ENCODE measurements around the gene PABPC3. TPM values are rescaled to one million over a fixed set of nuclear protein-coding genes. Genes with fewer than 3 reads are reported as not detected.

Gene PABPC3
- total RNA-seq, 2 experiments from 2014 or later = 0.20 to 0.66 TPM

DNA sequence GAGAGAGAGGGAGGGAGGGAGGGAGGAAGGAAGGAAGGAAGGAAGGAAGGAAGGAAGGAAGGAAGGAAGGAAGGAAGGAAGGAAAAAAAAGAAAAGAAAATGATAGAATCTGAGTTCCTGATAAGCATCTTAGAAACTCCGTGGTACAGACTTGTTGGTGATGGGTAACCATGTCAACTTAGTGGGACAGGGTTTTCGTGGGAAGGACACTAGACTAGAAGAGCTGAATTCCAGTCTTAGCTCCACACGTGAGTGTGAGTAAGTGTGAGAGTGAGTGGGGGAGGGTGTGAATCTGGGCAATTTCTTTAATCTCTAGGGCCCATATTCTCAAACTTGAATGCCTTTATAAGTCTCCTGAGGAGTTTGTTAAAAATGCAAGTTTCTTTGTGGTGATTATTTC, 35.0 kb downstream of the PABPC3 start:
- ATAC-seq (ENCODE audit: poor library complexity) (no peak), DNase-seq (no peak)
- no peaks in the 10 kb centered on the region for H3K4me1 Mint-ChIP-seq (ENCODE audit: low read depth)
- H3K27me3 ChIP-seq (ENCODE audit: control insufficient read depth in 1 of 2, insufficient read depth in 2 of 2, low read length in 2 of 2) = peaks cover 4 to 11% of the 10 kb centered on the region in 2 experiments
- intact Hi-C loops (cut with DNase I, micrococcal nuclease) = no loop called here
- peaks cover 4% of the 10 kb centered on the region for H3K9me3 Mint-ChIP-seq
- H3K36me3 ChIP-seq (ENCODE audit: insufficient read depth, low read length) = no peaks in the 10 kb centered on the region
- ChIA-PET POLR2A (no interaction called here), CTCF (no interaction called here)
- no peaks in the 10 kb centered on the region for H3K36me3 Mint-ChIP-seq (ENCODE audit: low read depth)
- TF ChIP-seq, protein P1, sequence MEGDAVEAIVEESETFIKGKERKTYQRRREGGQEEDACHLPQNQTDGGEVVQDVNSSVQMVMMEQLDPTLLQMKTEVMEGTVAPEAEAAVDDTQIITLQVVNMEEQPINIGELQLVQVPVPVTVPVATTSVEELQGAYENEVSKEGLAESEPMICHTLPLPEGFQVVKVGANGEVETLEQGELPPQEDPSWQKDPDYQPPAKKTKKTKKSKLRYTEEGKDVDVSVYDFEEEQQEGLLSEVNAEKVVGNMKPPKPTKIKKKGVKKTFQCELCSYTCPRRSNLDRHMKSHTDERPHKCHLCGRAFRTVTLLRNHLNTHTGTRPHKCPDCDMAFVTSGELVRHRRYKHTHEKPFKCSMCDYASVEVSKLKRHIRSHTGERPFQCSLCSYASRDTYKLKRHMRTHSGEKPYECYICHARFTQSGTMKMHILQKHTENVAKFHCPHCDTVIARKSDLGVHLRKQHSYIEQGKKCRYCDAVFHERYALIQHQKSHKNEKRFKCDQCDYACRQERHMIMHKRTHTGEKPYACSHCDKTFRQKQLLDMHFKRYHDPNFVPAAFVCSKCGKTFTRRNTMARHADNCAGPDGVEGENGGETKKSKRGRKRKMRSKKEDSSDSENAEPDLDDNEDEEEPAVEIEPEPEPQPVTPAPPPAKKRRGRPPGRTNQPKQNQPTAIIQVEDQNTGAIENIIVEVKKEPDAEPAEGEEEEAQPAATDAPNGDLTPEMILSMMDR (IDR thresholded peaks at IDR 0.05) = no peak
- H3K9me3 ChIP-seq (ENCODE audit: control insufficient read depth in 1 of 2, insufficient read depth in 1 of 2, low read length in 2 of 2) = peaks cover 3 to 4% of the 10 kb centered on the region in 2 experiments
- no peak overlapping the region for H3K4me3 ChIP-seq (ENCODE audit: low read length)
- H3K27me3 Mint-ChIP-seq = peaks cover 71% of the 10 kb centered on the region
- H3K27ac Mint-ChIP-seq = no peak overlapping the region
- H3K4me1 ChIP-seq (ENCODE audit: insufficient read depth, low read length) = no peaks in the 10 kb centered on the region
- H3K4me3 Mint-ChIP-seq = no peak overlapping the region
- no peak overlapping the region for H3K27ac ChIP-seq (ENCODE audit: low read depth in 1 of 2, low read length in 2 of 2)

DNA sequence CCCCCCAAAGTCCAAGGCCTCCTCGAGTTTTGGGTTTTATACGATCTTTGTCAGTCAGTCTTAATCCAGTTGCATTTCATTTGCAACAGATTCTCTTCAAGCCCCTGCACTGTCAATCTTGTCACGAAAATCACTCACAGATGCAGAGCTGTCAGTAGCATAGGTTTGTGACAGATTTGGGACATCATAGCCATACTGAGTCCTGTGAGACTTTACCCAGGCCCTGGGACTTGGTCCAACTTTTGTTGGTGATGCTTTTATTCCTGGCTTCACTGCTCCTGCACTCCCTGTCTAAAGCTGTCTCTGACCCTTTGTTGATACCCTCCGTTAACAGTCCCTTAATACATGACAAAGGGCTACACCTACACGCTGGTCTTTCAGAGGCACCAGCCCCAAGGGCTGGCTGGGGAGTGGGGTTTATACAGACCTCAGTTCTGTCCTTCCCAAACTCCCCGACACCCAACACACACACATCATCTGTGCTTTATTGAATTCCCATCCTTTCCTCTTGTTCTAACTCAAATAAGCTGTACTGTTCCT, 36.0 kb downstream of the PABPC3 start:
- Mint-ChIP-seq H3K4me1 (ENCODE audit: low read depth) (no peaks in the 10 kb centered on the region), H3K4me3 (no peak overlapping the region), H3K9me3 (peaks cover 4% of the 10 kb centered on the region), H3K36me3 (ENCODE audit: low read depth) (no peaks in the 10 kb centered on the region), H3K27me3 (peaks cover 67% of the 10 kb centered on the region), H3K27ac (no peak overlapping the region)
- no peak overlapping the region for H3K4me3 ChIP-seq (ENCODE audit: low read length)
- intact Hi-C loops (cut with DNase I, micrococcal nuclease) = no loop called here
- ChIA-PET CTCF (no interaction called here), POLR2A (no interaction called here)
- H3K27me3 ChIP-seq (ENCODE audit: control insufficient read depth in 1 of 2, insufficient read depth in 2 of 2, low read length in 2 of 2) = peaks cover 6 to 11% of the 10 kb centered on the region in 2 experiments
- H3K36me3 ChIP-seq (ENCODE audit: insufficient read depth, low read length) = no peaks in the 10 kb centered on the region
- ATAC-seq (ENCODE audit: poor library complexity) (no peak), DNase-seq (no peak)
- TF ChIP-seq, protein P1 (IDR thresholded peaks at IDR 0.05) = no peak
- peaks cover 3 to 4% of the 10 kb centered on the region in 2 experiments for H3K9me3 ChIP-seq (ENCODE audit: control insufficient read depth in 1 of 2, insufficient read depth in 1 of 2, low read length in 2 of 2)
- no peak overlapping the region for H3K27ac ChIP-seq (ENCODE audit: low read depth in 1 of 2, low read length in 2 of 2)
- no peaks in the 10 kb centered on the region for H3K4me1 ChIP-seq (ENCODE audit: insufficient read depth, low read length)

DNA sequence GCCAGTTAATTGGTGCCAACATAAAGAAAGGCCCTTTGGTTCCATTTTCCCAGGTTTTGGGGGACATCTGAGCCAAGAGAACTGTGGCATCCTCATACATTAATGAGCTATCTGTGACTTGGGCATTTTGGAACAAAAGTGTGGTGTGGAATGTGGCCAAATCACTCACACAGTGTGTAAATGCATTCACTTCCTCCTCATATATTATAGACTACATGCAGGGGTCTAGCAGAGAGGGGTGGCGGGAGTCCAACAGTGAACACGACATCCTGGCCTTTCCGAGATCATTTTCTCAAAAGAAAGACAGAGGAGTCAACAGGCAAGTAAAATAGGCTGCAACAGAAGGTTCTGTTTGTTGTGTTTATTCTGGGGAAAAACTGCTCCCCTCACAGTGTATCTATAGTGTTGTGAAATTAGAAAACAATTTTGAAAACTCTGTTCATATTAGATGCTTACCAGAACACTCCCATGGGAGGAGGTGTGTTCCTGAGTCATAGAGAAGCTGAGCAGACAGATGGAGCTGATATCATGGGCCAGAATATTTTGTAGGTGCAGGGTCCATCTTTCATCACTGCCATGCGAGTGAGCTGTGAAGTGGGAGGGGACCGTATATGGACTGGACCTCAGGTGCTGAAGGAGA, 36.9 kb downstream of the PABPC3 start:
- CTCF ChIA-PET = no interaction called here
- Histone ChIP-seq H3K9me3 (ENCODE audit: control insufficient read depth in 1 of 2, insufficient read depth in 1 of 2, low read length in 2 of 2) (peaks cover 3 to 4% of the 10 kb centered on the region in 2 experiments), H3K27me3 (ENCODE audit: control insufficient read depth in 1 of 2, insufficient read depth in 2 of 2, low read length in 2 of 2) (peaks cover 9 to 17% of the 10 kb centered on the region in 2 experiments), H3K36me3 (ENCODE audit: insufficient read depth, low read length) (no peaks in the 10 kb centered on the region), H3K4me1 (ENCODE audit: insufficient read depth, low read length) (no peaks in the 10 kb centered on the region), H3K27ac (ENCODE audit: low read depth in 1 of 2, low read length in 2 of 2) (no peak overlapping the region), H3K4me3 (ENCODE audit: low read length) (no peak overlapping the region)
- Mint-ChIP-seq H3K4me1 (ENCODE audit: low read depth) (no peaks in the 10 kb centered on the region), H3K36me3 (ENCODE audit: low read depth) (no peaks in the 10 kb centered on the region), H3K27ac (no peak overlapping the region), H3K27me3 (peaks cover 72% of the 10 kb centered on the region), H3K4me3 (no peak overlapping the region), H3K9me3 (peaks cover 4% of the 10 kb centered on the region)
- ATAC-seq (ENCODE audit: poor library complexity) (no peak), DNase-seq (no peak)
- intact Hi-C loops (cut with DNase I, micrococcal nuclease) = no loop called here
- TF ChIP-seq, protein P1 (IDR thresholded peaks at IDR 0.05) = no peak
- POLR2A ChIA-PET = no interaction called here
